HG02623 (cell line): ENCODE data around the gene RPP30.

Experiments
- ATAC-seq: cut with Tn5 transposase; IDR thresholded peaks from one replicate; pipeline ENCODE4 v1.9.1; 2021; ENCODE audit warnings: moderate library complexity; ENCODE audit not compliant: unreplicated experiment

The RPP30 gene

DNA sequence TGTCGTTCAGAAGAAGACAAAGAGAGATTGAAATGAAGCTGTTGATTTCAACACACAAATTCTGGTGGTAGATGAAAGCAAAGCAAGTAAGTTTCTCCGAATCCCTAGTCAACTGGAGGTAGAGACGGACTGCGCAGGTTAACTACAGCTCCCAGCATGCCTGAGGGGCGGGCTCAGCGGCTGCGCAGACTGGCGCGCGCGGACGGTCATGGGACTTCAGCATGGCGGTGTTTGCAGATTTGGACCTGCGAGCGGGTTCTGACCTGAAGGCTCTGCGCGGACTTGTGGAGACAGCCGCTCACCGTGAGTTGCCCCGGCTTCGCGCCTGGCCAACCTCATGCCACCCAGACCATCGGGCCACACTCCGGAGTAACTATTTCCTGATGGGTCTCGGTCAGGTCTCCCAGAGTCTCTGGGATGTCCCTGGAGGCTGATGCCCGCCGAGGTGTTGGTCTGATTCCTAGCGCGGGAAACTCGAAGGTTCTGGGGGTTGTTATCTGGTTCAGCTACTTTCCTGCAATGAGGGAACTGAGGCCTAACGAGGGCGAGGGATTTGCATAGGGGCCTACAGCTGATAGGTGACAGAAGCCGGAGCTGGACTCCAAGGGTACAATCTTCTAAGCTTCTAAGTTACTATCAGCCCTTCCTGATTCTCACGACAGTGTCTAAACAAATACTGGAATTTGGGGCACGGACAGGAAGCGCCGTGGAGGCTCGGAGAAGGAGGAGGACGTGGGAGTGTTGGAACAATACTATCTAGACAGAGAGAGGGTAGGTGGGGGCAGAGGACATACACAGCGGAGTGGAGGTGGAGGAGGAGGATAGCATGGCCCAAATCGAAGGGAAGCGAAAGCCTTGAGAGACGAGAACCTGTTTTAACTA, at the start of gene RPP30:
Gene RPP30 (plus strand): TSS at position 209 of the 882 bp plus-strand sequence. CDS start 13 bp downstream, at position 222.
- ATAC-seq, result peak; percentile 97

DNA sequence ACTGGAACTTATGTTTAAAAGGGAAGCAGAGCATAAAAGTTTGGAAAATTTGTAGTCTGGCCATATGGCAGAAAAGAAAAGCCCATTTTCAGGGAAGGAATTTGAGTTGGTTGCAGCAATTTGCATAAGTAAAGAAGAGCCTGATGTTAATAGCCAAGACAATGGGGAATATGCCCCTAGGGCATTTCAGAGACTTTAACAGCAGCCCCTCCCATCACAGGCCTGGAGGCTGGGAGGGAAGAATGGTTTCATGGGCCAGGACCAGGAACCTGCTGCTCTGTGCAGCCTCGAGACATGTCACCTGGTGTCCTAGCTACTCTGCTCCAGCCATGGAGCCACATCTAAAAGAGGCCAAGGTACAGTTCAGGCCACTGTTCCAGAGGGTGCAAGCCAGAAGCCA, 49.3 kb upstream of the RPP30 start:
- no peak for ATAC-seq

DNA sequence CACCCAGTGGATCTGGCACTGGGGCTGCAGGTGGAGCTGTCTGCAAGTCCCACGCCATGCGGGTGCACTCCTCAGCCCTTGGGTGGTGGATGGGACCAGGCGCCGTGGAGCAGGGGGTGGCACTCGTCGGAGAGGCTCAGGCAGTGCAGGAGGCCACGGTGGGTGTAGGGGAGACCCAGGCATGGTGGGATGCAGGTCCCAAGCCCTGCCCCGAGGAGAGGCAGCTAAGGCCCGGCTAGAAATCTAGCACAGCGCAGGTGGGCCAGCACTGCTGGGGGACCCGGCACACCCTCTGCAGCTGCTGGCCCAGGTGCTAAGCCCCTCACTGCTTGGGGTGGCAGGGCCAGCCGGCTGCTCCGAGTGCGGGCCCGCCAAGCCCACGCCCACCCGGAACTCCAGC, 39.7 kb upstream of the RPP30 start:
- no peak for ATAC-seq

DNA sequence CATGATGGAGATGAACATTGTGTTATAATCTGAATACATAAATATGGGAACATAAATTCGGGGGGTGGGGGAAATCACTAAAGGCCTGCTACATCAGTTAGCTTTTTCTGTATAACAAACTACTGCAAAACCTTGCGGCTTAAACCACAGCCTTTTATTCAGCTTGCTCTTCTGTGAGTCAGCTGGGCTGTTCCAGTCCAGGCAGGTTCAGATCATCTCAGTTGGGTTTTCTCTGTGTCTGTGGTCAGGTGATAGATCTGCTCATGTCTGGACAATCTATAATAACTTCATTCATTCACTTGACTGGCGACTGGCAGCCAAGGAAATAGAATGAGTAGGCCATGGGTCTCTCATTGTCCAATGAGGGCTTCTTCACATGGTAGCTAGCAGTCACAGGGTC, 37.4 kb upstream of the RPP30 start:
- ATAC-seq, result no peak

DNA sequence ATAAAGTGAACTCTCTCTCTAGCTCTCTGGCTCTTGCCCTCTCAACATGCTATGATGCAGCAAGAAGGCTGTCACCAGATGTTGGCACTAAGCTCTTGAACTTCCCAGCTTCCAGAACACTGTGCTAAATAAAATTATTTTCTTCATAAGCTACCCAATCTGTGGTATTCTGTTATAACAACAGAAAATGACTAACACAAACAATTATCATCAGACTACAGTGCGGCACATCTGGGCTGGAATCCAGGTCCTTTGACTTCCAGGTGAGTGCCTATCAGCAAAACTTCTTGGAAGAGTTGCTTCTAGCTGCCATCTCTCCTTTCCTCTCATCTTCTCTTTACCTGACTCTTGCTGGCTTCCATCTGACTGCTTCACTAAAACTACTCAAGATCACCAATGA, 34.3 kb upstream of the RPP30 start:
- no peak for ATAC-seq

DNA sequence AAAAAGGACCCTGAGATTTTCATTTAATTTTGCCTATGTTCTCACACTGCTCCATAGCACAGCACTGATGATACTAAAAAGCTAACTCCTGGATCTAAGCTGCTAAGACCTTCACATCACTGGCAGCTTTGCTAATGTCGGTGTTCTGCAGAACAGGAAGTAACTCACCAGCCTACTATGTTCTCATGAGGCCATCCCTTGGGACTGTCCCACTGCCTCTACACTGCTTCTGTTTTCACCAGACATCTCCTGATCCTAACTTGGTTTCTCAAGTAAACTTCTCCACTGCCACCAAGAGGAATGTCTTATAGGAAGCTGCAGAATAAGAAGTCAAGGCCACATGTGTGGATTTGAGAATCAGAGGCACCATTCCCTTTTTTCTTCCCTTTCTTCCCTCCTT, 29.0 kb upstream of the RPP30 start:
- no peak for ATAC-seq

DNA sequence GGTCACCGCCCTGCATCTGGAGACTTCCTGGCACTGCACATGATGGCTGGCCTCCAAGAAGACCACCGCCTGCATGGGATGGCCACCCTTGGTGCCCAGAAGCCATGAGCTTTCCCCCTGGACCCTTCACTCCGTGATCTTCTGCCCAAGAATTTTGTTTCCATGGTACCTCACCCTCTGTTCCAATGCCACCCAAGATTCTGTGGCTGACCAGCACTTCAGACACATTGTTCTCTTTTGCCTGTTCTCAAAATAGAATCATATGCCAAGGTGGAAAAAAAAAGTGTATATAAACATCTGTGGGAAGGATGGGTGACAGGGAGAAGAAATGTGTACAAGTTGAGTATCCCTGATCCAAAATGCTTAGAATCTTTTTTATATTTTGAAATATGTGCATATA, 26.0 kb upstream of the RPP30 start:
- no peak for ATAC-seq

DNA sequence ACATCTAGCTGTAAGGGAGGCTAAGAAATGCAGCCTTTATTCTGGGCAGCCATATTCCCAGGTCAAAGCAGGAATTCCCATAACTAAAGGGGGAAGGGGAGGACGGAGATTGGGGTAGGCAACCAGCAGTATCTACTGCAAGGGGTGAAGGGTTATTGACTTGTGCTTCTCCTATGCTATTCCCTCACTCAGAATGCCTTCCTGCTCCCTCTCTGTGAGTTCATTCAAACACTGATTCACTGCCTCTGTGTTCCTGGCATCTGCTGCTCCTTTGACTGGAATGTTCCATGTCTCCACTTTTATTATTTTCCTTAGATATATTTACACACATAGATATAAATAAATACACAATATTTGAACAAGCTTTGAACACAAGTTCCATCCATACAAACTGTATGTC, 25.0 kb upstream of the RPP30 start:
- no peak for ATAC-seq

DNA sequence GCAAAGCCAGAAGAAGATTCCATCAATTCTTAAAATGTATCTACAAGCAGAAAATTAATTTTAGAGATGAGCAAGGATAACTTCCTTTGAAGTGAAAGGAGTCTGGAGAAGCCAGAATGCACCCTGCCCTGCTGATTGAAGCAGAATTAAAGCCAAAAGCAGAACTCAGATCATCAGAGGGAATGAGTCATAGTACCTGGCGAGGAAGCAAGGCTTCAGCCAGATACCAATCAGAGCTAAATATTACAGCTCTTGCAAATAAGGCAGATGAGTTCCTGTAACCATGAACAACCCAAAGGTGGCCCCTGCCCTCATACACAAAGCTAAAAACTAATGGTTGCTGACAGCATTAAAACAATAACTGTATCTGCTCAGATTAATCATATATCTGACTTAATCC, 24.3 kb upstream of the RPP30 start:
- ATAC-seq, result no peak

DNA sequence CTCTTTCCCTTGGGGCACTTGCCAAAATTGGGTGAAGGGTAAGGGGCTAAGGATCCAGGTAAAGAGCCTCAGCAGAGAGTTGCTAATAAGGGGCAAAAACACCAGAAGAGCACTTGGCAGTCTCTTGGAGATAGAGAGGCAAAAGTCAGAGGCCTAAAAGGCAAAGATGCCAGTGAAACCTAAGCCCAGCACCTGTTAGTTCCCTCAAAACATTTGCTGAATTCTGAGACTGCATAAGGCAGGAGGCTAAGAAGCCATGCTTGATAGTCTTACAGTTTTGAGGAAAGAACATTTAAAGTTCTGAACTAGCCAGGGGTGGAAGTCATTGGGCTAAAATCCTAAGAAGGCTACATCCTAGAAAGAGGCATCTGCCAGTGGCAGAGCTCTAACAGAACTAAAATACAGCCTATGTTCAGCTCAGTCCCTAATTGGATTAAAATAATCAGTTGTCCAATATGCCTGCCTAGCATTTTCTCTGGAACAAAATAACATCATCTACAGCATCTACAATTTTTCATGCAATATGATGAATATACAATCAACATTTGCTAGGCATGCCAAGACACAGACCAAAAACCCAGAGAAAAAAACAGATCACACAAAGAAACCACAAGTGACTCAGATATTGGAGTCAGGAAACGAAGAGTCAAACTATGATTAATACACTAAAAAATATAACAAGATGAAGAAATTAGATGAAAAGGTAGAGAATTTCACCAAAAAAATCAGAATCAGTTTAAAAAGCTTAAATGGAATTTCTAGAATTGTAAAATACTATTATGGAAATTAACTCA, 21.6 kb upstream of the RPP30 start:
- no peak for ATAC-seq

DNA sequence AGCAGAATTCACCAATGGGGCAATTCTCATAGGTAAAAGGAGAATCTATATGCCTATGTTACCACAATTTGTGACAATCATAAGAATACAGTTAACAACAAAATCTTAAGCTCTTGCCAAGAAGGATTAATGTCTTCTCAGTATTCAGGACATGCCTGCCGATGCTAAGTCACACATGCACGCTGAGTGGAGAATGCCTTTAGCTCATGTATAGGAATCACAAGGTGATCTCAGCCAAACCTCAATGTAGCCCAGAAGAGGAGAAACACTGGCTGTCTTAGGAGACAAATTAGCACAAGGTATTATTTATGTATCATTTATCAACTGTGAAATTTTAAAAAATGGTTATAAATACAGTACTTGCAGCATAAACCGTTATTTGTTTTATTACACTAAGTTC, 16.6 kb upstream of the RPP30 start:
- ATAC-seq, result no peak

DNA sequence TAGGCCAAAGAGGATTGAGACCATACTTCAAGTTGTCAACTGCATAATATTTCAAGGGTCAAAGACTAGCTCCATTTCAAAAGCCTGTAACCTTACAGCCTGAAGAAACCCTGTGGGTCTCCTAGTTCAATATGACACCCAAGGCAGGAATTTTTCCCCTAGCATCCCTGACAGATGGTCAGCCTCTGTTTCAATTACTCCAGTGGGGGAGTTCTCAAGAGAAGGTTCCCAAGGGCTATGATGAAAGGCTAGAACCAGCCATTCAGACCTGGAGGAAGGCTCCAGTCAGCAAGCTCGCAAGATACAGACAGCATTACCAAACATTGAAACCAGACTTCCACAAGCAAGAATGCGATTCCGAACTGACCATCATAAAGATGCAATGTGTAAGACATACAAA, 15.5 kb upstream of the RPP30 start:
- no peak for ATAC-seq

DNA sequence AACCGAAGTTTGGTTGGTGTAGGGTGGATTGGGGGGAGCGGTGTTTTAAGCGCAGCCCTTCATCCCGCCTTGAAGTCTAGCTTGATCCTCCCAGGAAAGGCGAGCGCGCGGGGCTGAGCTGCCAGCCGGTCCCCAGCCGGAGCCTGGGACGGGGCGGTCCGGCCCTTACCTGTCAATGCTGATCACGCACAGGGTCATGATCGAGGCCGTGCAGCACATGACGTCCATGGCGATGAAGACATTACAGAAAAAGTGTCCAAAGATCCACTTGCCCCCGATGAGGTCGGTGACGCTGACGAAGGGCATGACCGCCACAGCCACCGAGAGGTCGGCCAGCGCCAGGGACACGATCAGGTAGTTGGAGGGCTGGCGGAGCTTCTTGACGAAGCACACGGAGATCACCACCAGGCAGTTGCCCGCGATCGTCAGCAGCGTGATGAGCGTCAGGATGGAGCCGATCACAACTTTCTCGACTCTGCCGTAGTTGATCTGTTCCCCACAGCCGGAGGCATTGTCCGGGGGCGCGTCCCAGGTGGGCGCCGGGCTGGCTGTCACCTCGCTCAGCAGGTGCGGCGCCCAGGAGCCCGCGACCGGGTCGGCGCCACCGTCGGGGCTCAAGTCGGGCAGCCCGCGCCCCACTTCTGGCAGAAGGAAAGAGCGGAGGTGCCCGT, 14.7 kb upstream of the RPP30 start:
- ATAC-seq, result no peak

DNA sequence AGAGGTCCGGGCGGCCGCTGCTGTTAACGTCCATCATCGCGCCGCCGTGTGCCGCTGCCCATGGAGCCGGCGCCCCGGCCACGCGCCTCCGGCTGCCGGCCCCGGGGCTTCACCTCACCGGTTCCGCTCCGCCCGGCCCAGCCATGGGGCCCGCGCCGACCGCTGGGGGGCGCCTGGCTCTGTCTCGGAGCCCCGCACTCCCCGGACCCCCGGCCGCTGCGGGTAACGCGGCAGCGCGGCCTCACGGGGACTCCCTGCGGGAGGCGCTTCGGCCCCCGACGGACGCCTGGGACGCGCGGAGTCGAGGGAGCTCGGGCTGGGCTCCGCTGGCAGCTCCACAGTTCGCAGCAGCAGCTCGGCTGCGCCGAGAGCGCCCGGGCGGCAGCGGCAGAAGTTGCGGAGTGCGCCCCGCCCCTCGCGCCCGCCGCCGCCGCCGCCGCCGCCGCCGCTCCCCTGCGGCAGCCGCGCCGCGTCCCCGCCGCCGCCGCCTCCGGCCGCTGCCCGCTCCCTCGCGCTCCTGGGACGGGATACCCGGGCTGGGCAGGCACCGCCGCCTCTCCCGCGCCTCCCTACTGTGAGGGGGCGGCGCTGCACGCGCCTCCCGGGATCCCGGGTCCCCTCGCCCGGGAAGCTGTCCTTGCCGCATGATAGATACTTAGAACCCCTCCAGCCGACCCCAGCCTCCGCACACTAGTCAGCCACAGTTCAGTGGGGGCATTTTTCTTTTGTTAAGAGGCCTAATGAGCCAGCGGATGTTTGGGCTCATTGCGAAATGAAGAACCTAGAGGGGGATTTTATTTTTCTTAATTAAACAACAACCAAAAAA, 13.9 kb upstream of the RPP30 start, which contains the start of gene HTR7:
Gene HTR7 (minus strand): TSS at position 405 of the 826 bp plus-strand sequence. CDS start 368 bp downstream, at position 37.
- no peak for ATAC-seq

DNA sequence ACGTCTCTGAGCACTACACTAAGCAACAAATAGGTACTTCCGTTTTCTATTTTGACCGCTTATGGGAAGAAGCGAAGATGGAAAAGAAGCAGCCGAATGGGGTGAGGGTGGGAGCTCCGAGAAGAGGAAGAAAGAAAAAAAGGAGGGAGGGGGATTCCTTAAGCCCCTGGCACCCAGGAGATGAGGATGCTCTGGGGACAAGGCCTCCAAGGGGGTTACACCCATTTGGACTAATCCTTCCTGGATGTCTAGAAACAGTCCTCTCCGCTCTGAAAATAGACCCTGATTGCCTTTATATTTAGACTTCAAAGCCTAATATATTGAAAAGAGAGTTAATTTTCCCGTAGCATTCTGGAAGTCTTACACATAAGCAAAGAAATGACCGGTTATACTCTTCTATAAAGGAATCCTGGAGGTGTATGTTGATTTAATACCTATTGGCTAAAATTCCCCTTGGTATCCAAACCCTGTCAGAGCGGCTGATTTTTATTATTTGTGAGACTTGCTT, 13.3 kb upstream of the RPP30 start:
- ATAC-seq, result no peak

DNA sequence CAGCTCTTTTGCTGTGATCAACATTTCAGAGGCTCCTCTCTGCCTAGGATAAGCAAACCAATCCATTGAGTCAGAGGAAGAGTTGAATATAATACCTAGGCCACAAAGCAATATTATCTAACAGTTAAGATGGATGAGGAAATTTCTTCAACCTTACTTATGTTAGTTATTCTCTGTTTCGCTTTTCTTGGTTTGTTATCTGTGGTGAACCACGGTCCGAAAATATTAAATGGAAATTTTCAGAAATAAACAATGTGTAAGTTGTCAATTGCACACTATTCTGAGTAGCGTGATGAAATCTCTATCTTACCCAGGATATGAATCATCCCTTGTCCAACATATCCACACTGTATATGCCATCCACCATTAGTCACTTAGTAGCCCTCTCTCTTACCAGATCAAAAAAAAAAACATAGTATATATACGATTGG, 12.4 kb upstream of the RPP30 start:
- no peak for ATAC-seq

DNA sequence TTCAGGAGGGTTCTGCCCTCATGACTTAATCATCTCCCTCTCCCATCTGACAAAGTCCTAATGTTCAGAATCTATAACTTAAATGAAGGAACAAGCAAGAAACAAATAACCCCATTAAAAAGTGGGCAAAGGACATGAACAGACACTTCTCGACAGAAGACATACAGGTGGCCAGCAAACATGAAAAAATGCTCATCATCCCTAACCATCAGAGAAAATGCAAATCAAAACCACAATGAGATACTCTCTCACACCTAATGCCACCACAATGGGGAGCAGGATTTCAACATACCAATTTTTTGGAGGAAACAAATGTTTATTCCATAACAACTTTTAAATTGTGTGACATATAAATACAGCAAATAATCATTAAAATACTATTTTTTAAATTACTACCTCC, 11.0 kb upstream of the RPP30 start:
- no peak for ATAC-seq

DNA sequence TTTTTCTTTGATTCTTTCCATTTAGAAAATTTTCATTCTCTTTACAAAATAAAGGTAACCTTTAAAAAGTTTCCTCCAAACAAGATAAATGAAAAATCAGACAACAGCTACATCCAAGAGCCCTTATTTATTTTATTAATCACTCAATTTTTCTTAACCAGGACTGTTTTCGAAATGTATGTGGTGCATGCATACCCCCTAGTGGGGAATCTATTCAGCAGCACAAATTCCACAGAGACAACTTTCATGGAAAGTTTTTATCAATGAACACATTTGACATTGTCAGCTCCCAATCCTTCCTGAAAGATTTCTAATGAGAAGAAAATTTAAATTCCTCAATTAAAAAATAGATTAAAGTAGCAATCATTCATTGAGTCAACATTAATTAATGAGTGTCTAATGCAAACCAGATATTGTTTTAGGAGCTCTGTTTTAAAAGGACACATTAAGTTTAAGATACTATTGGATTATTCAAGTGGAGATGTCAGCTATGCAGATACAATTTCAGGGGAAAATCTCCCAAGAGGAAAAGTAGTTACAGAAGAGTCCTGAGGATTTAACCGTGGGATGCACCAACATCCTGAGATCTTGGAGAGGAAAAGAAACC, 8.8 kb upstream of the RPP30 start:
- ATAC-seq, result no peak

DNA sequence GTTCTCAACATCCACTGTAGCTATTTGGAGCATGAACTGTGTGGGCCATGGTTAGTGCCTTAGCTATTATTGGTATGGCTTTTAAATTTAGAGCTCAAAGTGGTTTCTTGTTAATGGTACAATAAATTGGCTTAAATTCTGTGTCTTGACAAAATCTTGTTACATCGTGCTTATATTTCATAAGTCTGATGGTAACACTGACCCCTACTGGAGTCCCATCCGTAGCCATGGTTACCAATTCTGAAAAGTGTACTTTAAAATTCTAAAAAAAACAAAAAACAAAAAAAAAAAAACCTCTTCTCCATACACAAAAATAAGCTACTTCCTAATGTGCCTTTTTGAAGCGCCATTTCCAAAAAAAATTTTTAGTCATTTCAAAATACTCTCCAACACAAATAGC, 6.4 kb upstream of the RPP30 start:
- no peak for ATAC-seq

DNA sequence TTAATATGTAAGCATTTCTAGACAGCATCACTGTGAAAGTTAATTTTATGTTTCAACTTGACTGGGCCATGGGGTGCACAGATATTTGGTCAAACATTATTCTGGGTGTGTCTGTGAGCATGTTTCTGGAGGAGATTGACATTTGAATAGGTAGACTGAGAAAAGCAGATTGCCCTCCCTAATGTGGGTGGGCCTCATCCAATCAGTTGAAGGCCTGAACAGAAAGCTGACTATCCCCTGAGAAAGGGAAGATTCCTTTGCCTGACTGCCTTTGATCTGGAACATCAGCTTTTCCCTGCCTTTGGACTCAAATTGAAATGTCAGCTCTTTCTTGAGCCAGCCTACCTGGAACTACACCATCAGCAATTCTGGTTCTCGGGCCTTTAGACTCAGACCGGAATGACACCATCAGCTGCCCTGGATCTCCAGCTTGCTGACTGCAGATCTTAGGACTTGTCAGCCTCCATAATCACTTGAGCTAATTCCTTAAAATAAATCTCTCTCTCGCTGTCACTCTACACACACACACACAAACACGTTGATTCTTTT, 5.7 kb upstream of the RPP30 start:
- no peak for ATAC-seq
